Measurements from ENCODE around the gene HAS3.
"Not testable (repeated sequence)": the region's sequence is repeated elsewhere in the genome, so short reads cannot be mapped to it uniquely, and the experiment has no call there.

Gene HAS3, protein sequence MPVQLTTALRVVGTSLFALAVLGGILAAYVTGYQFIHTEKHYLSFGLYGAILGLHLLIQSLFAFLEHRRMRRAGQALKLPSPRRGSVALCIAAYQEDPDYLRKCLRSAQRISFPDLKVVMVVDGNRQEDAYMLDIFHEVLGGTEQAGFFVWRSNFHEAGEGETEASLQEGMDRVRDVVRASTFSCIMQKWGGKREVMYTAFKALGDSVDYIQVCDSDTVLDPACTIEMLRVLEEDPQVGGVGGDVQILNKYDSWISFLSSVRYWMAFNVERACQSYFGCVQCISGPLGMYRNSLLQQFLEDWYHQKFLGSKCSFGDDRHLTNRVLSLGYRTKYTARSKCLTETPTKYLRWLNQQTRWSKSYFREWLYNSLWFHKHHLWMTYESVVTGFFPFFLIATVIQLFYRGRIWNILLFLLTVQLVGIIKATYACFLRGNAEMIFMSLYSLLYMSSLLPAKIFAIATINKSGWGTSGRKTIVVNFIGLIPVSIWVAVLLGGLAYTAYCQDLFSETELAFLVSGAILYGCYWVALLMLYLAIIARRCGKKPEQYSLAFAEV

GRCh38 chr16:69105501-69106361 lies at the start of gene HAS3:
Gene HAS3, plus strand, starts transcription at chr16:69105653. Its CDS starts 3,743 bp downstream, at chr16:69109396.
- Histone ChIP-seq H3K9me3 (ENCODE audit: control insufficient read depth, insufficient read depth, low read length) (no peaks in the 10 kb centered on the region), H3K36me3 (ENCODE audit: control insufficient read depth, insufficient read depth, low read length) (peaks cover 16% of the 10 kb centered on the region), H3K4me1 (ENCODE audit: control insufficient read depth, insufficient read depth, low read length) (peaks cover 14% of the 10 kb centered on the region), H3K9ac (ENCODE audit: low read depth, low read length) (peak within 1 kb of the TSS; percentile 32), H3K4me3 (ENCODE audit: low read depth, low read length) (peak within 1 kb of the TSS; percentile 89), H3K27me3 (ENCODE audit: control insufficient read depth, insufficient read depth, low read length) (peaks cover 4% of the 10 kb centered on the region)

DNA sequence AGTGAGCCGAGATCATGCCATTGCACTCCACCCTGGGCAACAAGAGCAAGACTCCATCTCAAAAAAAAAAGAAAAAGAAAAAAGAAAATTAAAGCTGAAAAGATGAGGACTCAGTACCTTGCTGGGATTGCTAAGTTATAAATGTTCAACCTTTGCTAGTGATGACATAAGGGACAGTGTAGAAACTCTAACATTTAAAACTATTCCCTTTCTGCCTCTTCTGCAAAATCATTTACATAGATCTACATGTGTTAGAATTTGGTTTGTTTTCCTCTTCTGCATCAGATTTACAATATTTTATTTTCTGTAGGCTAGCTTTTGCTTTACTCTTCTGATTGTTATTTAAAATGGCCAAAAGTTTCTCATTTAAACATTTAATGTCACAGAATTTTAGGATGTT lies 49.5 kb upstream of the HAS3 start:
- no peaks in the 10 kb centered on the region for H3K27me3 ChIP-seq (ENCODE audit: control insufficient read depth, insufficient read depth, low read length)
- H3K36me3 ChIP-seq (ENCODE audit: control insufficient read depth, insufficient read depth, low read length) = no peaks in the 10 kb centered on the region
- H3K4me1 ChIP-seq (ENCODE audit: control insufficient read depth, insufficient read depth, low read length) = peaks cover 4% of the 10 kb centered on the region
- no peak overlapping the region for H3K4me3 ChIP-seq (ENCODE audit: low read depth, low read length)
- H3K9ac ChIP-seq (ENCODE audit: low read depth, low read length) = no peak overlapping the region
- H3K9me3 ChIP-seq (ENCODE audit: control insufficient read depth, insufficient read depth, low read length) = no peaks in the 10 kb centered on the region

DNA sequence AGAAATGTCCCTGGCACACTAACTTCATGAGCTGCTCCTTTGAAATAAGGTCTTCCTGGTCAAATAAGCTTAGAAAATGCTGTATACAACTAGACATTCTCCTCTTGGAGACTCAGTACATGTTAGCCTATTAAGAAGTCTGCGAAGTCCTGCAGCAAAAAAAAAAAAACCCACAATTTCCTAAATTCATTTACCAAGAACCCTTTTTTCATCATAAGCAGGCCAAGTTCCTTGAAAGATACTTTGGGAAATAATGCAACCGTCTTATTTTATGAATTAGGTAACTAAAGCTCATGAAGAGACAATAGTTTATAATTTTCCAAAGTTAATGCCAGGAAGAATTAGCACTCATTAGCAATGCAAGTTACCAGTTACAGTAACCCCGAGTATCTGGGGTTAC lies 49.0 kb upstream of the HAS3 start:
- H3K4me3 ChIP-seq (ENCODE audit: low read depth, low read length) = no peak overlapping the region
- peaks cover 4% of the 10 kb centered on the region for H3K4me1 ChIP-seq (ENCODE audit: control insufficient read depth, insufficient read depth, low read length)
- H3K27me3 ChIP-seq (ENCODE audit: control insufficient read depth, insufficient read depth, low read length) = no peaks in the 10 kb centered on the region
- H3K9me3 ChIP-seq (ENCODE audit: control insufficient read depth, insufficient read depth, low read length) = no peaks in the 10 kb centered on the region
- H3K9ac ChIP-seq (ENCODE audit: low read depth, low read length) = no peak overlapping the region
- no peaks in the 10 kb centered on the region for H3K36me3 ChIP-seq (ENCODE audit: control insufficient read depth, insufficient read depth, low read length)

DNA sequence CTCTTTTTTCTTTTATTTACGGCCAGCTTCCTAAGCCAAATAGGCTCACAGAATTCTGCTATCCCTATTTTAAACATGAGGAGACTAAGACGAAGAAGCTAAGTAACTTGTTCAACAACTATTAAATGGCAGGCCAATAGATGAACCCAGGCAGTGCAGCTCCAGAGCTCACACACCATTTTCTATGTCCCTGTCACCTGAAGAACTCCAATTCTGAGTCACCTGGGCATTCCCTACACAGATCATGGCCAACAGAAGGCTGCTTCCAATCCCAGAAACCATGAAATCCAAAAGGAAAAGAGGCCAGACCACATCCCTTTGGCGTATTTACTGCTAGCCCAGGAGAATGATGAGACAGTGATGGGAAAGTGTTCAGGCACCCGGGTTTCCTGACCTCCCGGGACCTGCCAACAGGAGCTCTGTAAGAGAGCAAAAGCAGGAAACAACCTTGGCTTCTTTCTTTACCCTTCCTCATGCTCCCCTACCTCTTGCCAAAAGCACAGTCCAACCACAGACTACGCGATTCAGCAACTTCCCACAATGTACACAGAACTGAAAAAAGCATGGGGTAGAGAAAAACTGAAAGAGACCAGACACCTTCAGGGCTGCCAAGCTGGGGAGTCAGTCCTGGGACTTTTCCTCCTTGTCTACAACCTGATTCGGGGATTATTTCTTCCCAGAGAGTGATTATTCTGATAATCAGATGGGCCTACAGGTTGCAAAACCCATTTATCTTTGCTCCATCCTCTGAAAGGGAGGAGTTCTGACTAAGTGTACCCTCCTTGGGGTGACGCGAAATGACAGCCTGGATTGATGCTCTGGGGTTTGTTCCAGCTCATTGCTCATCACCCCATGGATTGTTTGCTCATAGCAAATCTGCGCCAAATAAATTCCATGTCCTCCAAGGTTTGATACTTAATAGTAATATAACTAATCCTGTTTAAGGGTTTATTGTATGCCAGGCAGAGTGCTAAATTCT lies 47.8 kb upstream of the HAS3 start:
- H3K36me3 ChIP-seq (ENCODE audit: control insufficient read depth, insufficient read depth, low read length) = no peaks in the 10 kb centered on the region
- H3K4me3 ChIP-seq (ENCODE audit: low read depth, low read length) = no peak overlapping the region
- H3K27me3 ChIP-seq (ENCODE audit: control insufficient read depth, insufficient read depth, low read length) = no peaks in the 10 kb centered on the region
- peaks cover 4% of the 10 kb centered on the region for H3K4me1 ChIP-seq (ENCODE audit: control insufficient read depth, insufficient read depth, low read length)
- H3K9me3 ChIP-seq (ENCODE audit: control insufficient read depth, insufficient read depth, low read length) = no peaks in the 10 kb centered on the region
- no peak overlapping the region for H3K9ac ChIP-seq (ENCODE audit: low read depth, low read length)

GRCh38 chr16:69063491-69063890 lies 42.0 kb upstream of the HAS3 start:
- not testable (repeated sequence) for H3K27me3 ChIP-seq (ENCODE audit: control insufficient read depth, insufficient read depth, low read length); H3K4me3 ChIP-seq (ENCODE audit: low read depth, low read length); H3K9me3 ChIP-seq (ENCODE audit: control insufficient read depth, insufficient read depth, low read length); H3K36me3 ChIP-seq (ENCODE audit: control insufficient read depth, insufficient read depth, low read length); H3K9ac ChIP-seq (ENCODE audit: low read depth, low read length)
- H3K4me1 ChIP-seq (ENCODE audit: control insufficient read depth, insufficient read depth, low read length) = peaks cover 12% of the 10 kb centered on the region

DNA sequence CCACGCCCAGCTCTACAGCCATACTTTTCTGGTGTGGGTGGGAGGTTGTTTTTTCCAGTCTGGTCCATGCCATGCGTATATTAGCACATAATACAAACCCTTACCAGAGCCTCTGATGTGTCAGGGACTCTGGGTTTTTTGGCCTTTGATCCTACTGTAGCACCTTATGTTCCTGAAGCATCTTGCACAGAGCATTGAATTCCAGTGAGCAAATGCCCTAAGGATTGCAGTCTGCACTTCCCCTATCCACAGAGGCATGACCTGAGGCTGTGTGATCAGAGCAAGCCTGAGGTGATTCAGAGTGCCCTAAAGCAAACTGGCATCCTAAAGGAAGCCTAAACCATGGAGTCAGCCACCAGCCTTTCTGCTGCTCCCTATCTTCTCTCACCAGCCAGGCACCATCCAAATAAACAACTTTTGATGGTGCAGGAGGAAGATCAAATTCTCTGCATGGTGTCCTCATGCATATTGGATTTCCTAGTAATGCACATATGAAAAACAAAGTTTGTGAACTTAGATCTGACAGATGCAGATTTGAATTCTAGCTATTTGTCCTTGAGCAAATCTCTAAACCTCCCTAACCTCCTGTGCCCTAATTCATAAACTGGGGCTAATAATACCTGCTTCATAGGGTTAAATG lies 41.2 kb upstream of the HAS3 start:
- H3K9ac ChIP-seq (ENCODE audit: low read depth, low read length) = no peak overlapping the region
- no peaks in the 10 kb centered on the region for H3K36me3 ChIP-seq (ENCODE audit: control insufficient read depth, insufficient read depth, low read length)
- H3K27me3 ChIP-seq (ENCODE audit: control insufficient read depth, insufficient read depth, low read length) = no peaks in the 10 kb centered on the region
- peaks cover 12% of the 10 kb centered on the region for H3K4me1 ChIP-seq (ENCODE audit: control insufficient read depth, insufficient read depth, low read length)
- no peak overlapping the region for H3K4me3 ChIP-seq (ENCODE audit: low read depth, low read length)
- H3K9me3 ChIP-seq (ENCODE audit: control insufficient read depth, insufficient read depth, low read length) = no peaks in the 10 kb centered on the region

DNA sequence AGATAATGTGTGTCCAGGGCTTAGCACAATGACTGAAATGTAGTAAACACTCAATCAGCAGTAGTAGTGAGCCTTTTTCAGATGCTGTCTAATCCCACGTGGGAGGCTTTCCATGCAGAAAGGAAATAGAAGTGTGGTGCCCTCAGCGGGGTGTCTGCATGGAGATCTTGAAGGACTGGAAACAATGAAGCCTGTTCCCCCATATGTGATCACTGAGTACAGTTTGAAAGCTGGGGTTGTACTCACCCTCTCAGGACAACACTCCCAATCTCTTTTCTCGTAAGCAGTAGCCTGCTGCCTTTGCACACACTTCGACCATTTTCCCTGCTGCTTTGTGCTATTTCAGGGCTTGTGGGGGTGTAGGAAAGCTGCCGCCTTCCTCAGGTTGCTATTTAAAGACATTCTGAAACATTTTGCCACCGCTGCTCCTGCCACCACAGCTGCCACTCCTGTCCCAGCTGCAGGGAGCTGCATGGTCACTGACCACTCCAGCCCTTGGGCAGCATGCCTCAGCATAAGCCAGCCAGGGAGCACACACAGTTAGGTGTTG lies 40.6 kb upstream of the HAS3 start:
- H3K9ac ChIP-seq (ENCODE audit: low read depth, low read length) = no peak overlapping the region
- H3K4me3 ChIP-seq (ENCODE audit: low read depth, low read length) = no peak overlapping the region
- H3K4me1 ChIP-seq (ENCODE audit: control insufficient read depth, insufficient read depth, low read length) = peaks cover 12% of the 10 kb centered on the region
- no peaks in the 10 kb centered on the region for H3K36me3 ChIP-seq (ENCODE audit: control insufficient read depth, insufficient read depth, low read length)
- no peaks in the 10 kb centered on the region for H3K27me3 ChIP-seq (ENCODE audit: control insufficient read depth, insufficient read depth, low read length)
- H3K9me3 ChIP-seq (ENCODE audit: control insufficient read depth, insufficient read depth, low read length) = no peaks in the 10 kb centered on the region

- H3K9me3 ChIP-seq (ENCODE audit: control insufficient read depth, insufficient read depth, low read length) = no peaks in the 10 kb centered on the region
- no peaks in the 10 kb centered on the region for H3K36me3 ChIP-seq (ENCODE audit: control insufficient read depth, insufficient read depth, low read length)
- peaks cover 30% of the 10 kb centered on the region for H3K4me1 ChIP-seq (ENCODE audit: control insufficient read depth, insufficient read depth, low read length)
- H3K27me3 ChIP-seq (ENCODE audit: control insufficient read depth, insufficient read depth, low read length) = no peaks in the 10 kb centered on the region
- H3K4me3 ChIP-seq (ENCODE audit: low read depth, low read length) = no peak overlapping the region
- no peak overlapping the region for H3K9ac ChIP-seq (ENCODE audit: low read depth, low read length)
Observed at GRCh38 chr16:69069504-69069903, 35.9 kb upstream of the HAS3 start.

DNA sequence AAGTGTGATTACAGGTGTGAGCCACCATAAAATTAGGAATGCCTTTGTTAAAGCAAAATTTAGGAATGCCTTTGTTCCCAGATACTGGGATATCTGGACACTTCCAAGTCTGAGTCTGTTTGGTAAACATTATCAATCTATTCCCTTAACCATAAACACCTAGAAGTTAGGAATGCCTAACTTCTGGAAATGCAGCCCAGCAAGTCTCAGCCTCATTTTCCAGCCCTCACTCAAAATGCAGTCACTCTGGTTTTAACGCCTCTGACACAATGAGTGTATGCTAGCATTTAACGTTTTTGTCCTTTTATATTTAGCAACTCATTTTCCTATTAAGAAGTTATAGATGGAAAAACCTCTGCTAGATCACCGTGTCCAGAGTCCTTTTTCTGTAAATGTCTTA lies 34.4 kb upstream of the HAS3 start:
- Histone ChIP-seq H3K4me1 (ENCODE audit: control insufficient read depth, insufficient read depth, low read length) (peaks cover 21% of the 10 kb centered on the region), H3K9ac (ENCODE audit: low read depth, low read length) (no peak overlapping the region), H3K27me3 (ENCODE audit: control insufficient read depth, insufficient read depth, low read length) (no peaks in the 10 kb centered on the region), H3K36me3 (ENCODE audit: control insufficient read depth, insufficient read depth, low read length) (no peaks in the 10 kb centered on the region), H3K9me3 (ENCODE audit: control insufficient read depth, insufficient read depth, low read length) (no peaks in the 10 kb centered on the region), H3K4me3 (ENCODE audit: low read depth, low read length) (no peak overlapping the region)

DNA sequence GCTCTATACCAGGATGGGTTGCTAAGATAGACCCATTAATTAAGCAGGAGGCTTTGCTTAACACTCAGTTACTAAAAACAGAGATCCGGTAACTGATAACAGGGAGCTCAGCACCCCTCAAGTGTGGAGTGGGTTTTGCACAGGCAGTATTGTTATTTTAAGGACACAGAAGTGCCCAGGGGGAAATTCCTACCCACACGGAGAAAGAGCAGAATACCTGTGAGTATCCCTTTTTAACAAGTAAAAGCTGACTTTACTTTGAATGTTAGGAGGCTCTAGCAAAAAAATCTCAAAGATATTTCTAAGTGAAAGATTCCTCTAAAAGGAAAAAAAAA lies 32.8 kb upstream of the HAS3 start:
- no peaks in the 10 kb centered on the region for H3K9me3 ChIP-seq (ENCODE audit: control insufficient read depth, insufficient read depth, low read length)
- H3K9ac ChIP-seq (ENCODE audit: low read depth, low read length) = no peak overlapping the region
- no peak overlapping the region for H3K4me3 ChIP-seq (ENCODE audit: low read depth, low read length)
- peaks cover 32% of the 10 kb centered on the region for H3K4me1 ChIP-seq (ENCODE audit: control insufficient read depth, insufficient read depth, low read length)
- H3K27me3 ChIP-seq (ENCODE audit: control insufficient read depth, insufficient read depth, low read length) = no peaks in the 10 kb centered on the region
- H3K36me3 ChIP-seq (ENCODE audit: control insufficient read depth, insufficient read depth, low read length) = no peaks in the 10 kb centered on the region
